SHP77 treated with DMSO at 0.1 percent for 48 hours (cell line): ENCODE data around the gene CFAP300.

ENCODE experiments used
- DNase-seq: peaks from one replicate; lab custom pipeline; 2025; lab: John Stamatoyannopoulos, UW

Gene CFAP300

DNA sequence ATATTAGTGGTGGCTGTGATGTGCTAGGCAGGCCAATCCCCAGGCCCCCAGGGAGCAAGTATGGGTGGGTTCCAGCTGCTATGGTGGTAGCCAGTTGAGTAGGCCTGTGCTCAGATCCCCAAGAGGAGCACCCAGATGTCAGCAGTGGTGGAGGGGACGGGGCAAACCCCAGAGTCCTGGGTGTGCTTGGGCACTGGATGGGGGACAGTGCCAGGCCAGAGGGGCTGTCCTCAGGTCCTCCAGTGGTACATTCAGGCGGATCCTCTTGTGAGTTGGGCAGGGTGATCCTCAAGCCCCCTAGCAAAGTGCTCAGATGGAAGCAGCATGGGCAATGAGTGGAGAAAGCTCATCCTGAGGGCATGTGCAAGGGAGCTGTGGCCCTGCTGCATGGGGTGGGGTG lies 26.0 kb downstream of the CFAP300 start:
- DNase-seq, result no peak

GRCh38 chr11:102079625-102080024 lies 32.4 kb downstream of the CFAP300 start:
- no peak for DNase-seq

DNA sequence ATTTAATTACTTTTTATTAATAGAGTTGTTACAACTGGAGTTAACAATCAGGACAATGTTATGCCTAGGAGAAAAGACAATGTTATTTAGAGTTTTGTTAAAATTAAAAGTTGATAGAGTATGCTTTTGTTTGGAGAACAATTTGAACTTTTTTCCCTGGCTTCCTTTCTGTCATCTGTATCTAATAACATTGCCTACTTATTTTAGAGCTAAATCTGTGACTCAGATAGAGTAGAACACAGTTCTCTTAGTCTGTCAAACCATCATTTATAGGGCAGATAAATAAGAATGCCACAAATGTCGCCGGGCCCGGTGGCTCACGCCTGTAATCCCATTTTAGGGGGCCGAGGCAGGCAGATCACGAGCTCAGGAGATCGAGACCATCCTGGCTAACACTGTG lies 34.1 kb downstream of the CFAP300 start:
- DNase-seq, result no peak

DNA sequence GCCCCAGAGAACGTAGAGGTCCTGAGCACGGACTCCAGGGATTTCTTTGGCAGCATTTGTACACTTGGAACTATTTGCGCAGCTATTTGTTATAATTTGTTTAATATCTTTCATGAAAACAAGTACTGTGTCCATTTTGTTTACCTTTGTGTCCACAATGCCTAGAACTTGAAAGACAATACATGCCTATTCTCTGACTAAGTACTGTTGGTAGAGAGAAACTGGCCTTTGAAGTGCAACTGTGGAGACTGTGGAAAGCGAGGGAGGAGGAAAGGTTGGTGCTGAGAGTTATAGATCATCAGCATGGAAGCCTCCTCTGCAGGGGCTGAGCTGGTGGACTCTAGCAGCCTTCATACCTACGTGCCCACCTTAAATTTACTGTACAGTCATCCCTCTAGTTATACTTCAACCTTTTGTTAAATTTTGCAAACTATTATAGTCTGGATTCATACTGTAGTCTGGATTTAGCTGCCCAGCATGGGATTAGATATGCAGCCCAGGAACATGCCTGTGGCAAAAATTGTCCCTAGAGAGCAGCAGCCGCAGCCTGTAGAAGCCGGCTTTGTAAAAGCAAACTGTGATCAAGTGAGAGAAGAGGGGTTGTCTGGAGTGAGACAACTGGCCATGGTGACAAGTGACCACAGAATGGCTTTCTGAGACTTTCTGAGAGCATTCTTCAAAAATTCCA lies 38.8 kb downstream of the CFAP300 start:
- DNase-seq, result no peak

DNA sequence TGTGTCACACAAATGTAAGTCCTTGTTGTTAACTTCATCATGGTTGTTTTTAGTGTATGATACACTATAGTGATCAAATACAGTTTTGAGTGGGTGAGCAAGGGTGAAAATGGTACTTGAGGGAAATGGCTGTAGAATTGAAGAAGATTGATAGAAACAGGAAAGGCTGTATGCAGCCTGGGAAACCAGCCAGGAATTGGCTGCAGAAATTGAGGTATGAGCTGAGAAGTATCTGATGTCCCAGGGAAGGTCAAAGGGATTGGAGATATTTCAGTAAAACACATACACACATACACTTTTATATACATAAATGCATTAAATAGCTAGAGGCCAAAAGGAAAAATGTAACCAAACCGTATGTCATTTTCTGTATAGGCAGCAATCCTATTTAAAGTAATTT lies 49.9 kb downstream of the CFAP300 start:
- no peak for DNase-seq

DNA sequence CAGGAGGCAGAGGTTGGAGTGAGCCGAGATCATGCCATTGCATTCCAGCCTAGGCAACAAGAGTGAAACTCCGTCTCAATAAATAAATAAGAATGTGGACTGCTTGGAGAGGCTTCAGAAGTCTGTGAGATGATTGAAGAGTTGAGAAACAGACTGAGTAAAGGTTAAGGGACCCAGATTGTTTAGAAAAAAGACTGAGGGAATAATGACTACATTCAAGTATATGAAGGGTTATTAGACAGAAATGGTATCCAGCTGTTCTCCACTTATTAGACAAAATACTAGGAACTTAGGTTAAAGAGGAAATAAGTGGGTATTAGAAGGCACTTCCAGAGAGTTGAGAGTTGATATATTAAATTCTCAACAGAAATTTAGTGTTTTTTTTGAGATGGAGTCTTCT lies 52.5 kb downstream of the CFAP300 start:
- no peak for DNase-seq

- DNase-seq, result no peak
Measured at GRCh38 chr11:102108734-102109440, 61.6 kb downstream of the CFAP300 start.

DNA sequence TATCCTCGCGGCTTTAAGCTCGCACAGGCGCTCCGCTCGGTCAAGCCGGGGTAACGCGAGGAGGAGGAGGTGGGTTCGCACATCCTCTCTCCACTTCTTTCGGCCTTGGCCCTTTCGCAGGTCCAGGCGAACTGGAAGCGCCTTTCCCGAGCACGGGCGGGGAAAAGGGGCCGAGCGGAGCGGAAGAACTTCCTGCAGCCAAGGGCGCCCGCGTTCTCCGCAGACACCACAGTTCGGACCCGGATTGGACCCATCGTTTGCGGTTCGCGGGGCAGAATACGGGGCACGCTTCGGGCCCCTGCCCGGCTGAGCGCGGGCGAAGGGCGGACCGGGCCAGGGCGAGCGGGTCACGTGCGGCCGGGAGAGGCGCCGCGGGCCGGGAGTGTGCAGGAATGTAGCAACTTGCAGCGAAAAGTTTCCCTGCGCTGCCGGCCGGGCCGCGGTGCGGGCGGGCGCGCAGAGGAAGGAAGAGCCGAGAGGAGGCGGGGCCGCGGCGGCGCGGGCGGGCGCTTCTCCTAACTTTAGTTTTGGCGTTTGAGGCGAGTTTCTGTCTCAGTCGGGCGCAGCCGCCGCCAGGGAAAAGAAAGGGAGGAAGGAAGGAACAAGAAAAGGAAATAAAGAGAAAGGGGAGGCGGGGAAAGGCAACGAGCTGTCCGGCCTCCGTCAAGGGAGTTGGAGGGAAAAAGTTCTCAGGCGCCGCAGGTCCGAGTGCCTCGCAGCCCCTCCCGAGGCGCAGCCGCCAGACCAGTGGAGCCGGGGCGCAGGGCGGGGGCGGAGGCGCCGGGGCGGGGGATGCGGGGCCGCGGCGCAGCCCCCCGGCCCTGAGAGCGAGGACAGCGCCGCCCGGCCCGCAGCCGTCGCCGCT lies 62.9 kb downstream of the CFAP300 start, which contains the start of gene YAP1:
Gene YAP1 (plus strand): TSS at position 552 of the 865 bp plus-strand sequence. CDS start 402 bp downstream, outside the sequence.
- no peak for DNase-seq

DNA sequence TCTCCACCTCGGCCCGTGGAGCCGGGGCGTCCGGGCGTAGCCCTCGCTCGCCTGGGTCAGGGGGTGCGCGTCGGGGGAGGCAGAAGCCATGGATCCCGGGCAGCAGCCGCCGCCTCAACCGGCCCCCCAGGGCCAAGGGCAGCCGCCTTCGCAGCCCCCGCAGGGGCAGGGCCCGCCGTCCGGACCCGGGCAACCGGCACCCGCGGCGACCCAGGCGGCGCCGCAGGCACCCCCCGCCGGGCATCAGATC lies 63.4 kb downstream of the CFAP300 start:
- no peak for DNase-seq

DNA sequence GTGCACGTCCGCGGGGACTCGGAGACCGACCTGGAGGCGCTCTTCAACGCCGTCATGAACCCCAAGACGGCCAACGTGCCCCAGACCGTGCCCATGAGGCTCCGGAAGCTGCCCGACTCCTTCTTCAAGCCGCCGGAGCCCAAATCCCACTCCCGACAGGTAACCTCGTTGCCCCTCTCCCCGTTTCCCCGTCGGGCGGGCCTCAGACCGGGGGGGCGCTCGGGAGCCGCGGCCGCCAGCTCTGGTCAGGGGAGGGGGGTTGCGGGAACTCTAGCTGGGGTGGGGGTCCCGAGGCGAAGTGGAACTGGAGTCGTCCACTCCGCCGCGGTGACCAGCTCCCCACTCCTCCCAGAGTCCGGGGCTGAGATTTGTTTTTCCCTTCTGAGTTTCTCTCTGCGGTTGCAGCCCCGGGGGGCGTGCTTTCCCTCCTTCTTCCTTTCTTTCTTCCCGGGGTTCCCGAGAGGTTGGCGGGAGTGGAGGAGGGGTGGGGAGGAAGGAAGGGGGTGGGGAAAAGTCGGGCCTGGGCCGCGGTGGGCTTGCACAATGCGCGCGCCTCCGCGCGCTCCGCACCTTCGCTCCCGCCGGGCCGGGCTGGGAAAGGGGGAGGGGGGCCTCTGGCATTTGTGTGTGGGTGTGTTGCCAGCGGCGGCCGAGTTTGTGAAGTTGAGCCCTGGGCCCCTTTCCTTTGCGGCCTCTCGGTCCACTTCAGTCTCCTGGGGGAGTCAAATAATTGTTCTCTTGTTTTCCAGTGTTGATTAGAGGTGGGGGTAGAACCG lies 64.0 kb downstream of the CFAP300 start:
- no peak for DNase-seq

DNA sequence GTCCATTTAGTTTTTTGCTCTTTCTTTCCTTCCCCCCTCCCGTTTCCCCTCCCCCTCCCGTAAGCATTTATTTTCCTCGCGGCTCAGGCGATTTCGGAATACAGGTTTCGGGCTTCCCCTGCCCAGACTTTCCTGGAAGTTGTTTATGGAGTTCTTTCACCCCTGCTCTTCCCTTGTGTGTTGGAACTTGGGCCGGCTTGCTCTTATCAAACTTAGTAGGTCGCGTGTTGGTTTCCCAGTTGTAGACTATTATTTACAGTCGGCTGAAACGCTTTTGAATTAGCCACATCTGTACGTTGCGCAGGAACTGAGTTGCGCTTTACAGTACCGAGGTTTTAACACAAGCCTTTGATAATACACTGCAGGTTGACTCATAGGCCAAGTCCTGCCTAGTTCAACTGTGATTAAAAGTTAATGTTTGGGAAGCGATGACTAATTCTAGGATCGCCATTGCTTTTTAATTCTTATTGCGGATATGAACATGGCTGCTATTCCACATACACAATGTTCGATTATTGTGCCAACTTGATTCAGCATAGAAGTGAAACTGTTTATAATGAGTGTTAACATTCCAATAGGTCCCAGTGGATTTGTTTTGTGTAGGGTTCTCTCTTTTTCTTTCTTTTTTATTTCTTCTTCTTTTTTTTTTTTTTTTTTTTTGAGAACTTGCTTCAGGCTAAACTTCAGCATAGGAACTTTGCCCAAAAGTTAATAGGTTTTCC lies 64.7 kb downstream of the CFAP300 start:
- no peak for DNase-seq

- no peak for DNase-seq
Measured at GRCh38 chr11:102112509-102112821, 65.2 kb downstream of the CFAP300 start.

- DNase-seq, result no peak
Measured at GRCh38 chr11:102114032-102114431, 66.8 kb downstream of the CFAP300 start.

- no peak for DNase-seq
Measured at GRCh38 chr11:102115557-102115956, 68.3 kb downstream of the CFAP300 start.

DNA sequence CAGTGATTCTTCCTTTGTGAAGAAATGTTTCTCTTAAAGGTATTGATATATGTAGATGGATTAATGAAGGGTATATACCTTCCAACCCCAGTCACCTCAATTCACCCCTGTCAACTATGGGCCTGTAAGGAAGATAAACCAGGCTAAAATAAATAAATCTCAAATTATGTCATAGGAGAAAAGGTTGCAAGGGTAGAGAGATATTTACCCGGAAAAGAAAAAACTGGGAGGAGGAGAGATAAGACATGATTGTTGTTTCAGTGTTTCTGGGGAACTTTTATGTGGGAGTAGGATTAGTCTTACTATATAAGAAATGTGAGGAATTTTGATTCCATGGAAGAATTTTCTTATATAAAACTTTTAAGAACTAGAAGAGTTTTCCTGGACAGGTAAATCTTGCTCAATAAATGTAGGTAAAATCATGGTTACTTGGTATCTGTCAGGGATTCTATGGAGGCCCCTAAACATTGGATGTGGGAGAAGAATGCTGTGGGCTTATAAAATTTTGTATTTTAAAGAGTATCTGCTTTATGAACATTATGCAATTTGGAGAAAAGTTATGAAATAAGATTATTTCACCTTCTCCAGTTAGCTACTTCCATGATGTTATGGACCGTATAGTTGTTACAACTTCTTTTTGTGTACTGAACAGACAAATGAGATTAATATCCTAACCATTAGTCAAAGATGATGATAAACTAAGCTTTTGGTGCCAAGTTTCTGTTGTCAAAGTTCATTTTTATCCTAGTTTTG lies 69.4 kb downstream of the CFAP300 start:
- no peak for DNase-seq

DNA sequence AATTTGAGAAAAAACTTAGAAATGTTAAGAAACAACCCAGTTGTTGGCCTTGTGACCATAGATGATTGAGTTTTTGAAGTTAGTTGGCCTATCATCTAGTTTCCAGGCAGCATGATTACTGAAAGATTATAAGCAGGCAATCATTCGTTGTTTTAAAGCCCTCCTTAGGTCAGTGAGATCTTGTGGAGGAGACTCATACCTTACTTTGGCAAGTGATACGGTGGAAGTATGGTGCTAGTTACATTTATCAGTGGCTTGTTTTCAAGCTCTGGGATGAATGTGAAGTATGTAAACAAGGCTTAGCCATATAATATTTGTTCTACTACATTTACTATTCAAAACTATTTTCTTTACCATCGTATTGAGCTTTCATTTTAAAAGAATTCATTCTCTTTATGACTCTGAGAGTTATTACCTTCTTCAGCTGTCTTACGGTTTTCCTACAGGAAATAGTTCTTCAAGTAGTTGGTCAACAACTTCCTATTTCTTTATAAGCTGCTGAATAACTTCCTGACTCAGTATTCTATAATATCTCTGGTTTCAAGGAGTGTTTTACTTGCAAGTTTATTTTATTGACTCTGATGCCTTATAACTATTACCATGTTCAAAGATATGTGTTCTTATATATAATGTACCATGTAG lies 70.4 kb downstream of the CFAP300 start:
- no peak for DNase-seq

DNA sequence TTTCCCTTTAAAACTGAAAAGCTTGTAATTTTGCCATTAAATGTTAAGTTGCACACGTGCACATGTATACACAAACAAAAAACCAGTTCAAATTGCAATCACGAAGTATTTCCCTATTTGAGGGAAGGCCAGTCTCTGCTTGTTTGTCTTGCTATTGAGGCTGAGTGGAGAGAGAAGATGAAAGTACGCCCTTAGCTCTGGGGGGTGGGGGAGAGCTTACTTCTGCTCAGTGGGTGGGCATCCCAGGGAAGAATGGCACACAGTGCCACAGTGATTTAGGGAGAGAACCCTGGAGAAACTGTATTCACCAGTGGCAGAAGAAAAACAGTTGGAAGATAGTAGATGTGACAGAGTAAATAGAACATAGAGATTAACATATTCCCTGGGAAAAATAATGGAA lies 71.7 kb downstream of the CFAP300 start:
- no peak for DNase-seq

GRCh38 chr11:102119997-102120396 lies 72.8 kb downstream of the CFAP300 start:
- no peak for DNase-seq

DNA sequence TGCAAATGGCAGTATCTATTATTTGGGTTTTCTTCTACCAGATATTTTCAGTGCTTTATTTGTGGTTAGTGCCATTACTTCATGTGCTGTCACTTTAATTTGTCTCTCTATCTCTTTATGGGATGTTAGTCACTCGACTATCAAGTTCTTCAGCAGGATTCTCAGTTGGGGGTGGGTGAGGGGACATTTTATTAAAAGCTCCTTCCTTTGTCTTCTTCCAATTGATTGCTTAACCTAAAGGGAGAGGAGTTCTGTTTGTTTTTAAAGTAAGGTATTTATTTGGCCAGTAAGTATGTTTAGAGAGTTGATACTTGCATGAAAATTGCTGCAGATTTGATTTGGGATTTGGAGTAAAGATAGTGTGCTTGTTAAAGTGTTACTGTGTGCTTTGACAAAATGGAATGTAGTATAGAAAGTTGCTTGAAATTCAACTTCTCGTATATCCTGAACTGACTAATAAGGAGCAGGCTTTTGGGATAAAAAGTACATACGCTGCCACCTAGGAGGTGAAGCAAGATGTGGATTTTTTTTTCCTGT lies 73.3 kb downstream of the CFAP300 start:
- no peak for DNase-seq

DNA sequence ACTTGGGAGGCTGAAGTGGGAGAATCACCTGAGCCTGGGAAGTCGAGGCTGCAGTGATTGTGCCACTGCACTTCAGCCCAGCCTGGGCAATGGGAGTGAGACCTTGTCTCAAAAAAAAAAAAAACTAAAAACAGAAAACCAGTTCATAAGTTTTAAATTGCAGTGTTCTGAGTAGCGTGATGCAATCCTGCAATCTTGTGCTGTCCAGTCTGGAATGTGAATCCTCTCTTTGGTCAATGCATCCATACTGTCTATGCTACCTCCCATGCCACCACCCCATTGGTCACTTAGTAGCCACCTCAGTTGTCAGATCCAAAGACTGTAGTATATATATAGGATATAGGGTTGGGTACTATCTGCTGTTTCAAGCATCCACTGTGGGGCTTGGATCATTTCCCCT lies 74.1 kb downstream of the CFAP300 start:
- DNase-seq, result no peak
